GM19023 (cell line): ENCODE measurements around the gene GSK3B.
"Not testable (repeated sequence)": the region's sequence is repeated elsewhere in the genome, so short reads cannot be mapped to it uniquely, and the experiment has no call there.

Source experiments
- ATAC-seq: cut with Tn5 transposase; IDR thresholded peaks from one replicate; pipeline ENCODE4 v1.9.1; 2021; ENCODE audit warnings: mild to moderate bottlenecking, moderate library complexity; ENCODE audit not compliant: unreplicated experiment

Gene GSK3B

GRCh38 chr3:120057626-120058025, 36.6 kb downstream of the GSK3B start:
- no peak for ATAC-seq

GRCh38 chr3:120057029-120057428, 37.2 kb downstream of the GSK3B start:
- ATAC-seq: no peak

DNA sequence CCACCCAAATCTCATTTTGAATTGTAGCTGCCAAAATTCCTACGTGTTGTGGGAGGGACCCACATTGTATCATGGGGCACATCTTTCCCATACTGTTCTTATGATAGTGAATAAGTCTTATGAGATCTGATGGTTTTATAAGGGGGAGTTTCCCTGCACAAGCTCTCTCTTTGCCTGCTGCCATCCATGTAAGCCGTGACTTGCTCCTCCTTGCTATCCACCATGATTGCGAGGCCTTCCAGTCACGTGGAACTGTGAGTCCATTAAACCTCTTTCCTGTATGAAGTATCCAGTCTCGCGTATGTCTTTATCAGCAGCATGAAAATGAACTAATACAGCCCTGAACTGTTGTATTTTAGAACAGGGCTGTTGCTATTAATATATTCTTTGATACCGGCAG, 40.6 kb downstream of the GSK3B start:
- not testable (repeated sequence) for ATAC-seq

DNA sequence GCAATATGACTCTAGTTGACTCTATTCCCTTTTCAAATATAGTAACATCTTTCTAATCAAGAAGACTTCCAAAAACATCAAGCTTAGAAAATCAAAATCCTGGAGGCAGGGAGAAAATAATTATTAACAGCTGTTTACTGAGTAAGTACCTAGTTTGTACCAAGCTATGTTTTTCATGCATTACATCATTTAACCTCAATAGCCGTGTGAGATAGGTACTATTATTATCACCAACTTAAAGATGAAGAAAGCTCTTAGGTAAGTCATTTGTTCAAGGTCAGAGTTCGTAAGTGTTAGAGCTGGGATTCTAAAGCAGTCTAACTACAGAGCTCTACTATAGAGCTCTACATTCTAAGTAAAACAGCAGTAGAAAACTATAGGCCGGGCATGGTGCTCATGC, 41.6 kb downstream of the GSK3B start:
- no peak for ATAC-seq

DNA sequence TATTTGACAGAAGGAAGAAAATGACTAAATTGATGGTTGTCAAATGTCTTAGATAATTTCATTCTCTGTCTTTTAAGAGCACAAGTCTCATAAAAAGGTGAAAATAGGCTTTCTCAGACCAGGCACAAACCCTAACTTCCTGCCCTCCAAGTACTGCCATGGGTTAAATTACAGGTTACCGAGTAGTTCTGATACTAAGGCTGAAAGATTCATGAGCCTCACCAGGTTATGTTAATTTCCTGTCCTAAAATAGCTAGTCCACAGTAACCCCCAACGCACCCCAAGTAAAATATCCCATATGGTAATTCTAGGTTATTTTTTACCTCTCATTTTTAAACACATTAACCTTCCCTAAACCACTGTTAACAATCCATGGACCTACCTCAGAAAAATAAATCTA, 42.0 kb downstream of the GSK3B start:
- no peak for ATAC-seq

DNA sequence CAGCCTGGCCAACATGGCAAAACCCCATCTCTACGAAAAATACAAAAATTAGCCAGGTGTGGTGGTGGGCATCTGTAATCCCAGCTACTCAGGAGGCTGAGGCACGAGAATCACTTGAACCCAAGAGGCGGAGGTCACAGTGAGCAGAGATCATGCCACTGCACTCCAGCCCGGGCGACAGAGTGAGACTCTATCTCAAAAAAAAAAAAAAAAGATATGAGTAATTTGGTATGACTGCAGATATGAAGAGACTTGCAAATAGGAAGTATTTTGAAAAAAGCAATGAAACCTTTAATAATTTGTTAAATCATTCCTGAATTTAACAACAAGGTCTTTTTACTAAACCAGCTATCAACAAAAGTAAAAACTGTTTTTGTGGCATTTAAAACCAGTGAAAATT, 42.7 kb downstream of the GSK3B start:
- not testable (repeated sequence) for ATAC-seq

- ATAC-seq: no peak
Observed at GRCh38 chr3:120049881-120050539, 44.2 kb downstream of the GSK3B start.

- ATAC-seq: no peak
Observed at GRCh38 chr3:120049072-120049471, 45.2 kb downstream of the GSK3B start.

GRCh38 chr3:120048355-120049041, 45.7 kb downstream of the GSK3B start:
- no peak for ATAC-seq

- ATAC-seq: no peak
Observed at GRCh38 chr3:120047686-120048085, 46.6 kb downstream of the GSK3B start.

DNA sequence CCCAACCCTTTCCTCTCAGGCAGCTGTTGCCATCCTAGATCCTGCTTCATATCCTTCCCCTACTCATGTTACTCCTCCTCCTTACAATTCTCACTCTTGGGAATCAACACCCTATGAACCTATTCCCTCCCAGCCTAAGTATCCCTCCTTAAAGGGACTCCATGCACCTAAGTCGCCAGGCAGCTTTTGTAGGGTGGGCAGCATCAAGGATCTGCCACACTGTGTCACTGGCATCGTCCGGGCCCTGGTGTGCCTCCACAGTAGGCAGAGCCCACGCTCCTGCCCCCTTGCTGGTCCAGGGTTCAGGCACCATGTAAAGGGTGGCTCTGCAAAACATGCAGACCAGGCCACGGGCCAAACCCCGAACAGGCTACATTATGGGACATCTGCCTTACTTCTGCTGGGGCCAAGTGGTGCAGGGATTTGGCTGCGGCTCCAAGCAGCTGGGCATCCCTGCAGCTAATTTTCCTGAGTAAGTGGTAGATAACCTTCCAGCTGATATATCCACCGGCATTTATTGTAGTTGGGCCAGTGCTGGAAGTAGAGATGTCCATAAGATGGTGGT, 53.4 kb downstream of the GSK3B start:
- no peak for ATAC-seq

DNA sequence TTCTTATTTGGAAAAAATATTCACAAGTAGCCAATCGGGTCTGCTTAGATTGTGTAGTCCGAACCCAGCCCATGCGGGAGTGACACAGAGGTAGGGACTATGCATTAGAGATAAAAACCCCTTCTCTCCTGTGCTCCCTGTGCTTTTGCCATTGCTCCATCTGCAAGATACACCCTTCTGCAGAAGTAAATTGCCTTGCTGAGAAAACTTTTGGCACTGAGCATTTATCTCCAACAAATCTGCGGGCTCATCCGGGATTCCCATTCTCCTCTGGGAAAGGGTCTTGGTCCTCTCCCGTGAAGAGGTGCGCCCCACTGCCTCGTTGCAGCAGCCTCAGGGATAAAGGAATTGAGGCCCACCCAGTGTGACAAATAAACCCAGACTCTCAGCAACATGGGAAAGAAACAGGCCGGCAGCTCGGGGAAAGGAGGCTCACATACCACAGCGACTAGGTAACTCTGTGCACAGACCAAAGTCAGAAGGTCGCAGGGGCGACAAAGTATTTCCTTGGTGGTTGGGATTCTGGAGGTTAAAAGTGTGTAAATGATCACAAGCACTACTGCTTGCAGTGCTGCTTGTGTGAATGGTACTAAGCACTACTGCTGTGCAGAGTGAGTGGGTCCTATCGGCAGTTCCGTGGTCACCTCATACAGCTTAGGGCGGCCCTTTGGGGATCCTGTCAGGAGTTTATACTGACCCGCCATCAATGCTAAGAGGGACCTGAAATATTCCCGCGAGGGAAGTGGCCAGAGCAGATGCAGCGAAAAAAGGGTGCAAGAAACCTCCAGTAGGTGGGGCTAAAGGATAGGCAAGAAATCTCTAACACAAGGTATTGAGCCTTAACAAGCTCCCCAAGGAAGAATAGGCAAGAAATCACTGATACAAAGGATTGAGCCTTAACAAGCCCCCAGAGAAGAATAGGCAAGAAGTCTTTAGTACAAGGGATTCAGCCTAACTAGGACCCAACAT, 54.3 kb downstream of the GSK3B start:
- ATAC-seq: no peak

DNA sequence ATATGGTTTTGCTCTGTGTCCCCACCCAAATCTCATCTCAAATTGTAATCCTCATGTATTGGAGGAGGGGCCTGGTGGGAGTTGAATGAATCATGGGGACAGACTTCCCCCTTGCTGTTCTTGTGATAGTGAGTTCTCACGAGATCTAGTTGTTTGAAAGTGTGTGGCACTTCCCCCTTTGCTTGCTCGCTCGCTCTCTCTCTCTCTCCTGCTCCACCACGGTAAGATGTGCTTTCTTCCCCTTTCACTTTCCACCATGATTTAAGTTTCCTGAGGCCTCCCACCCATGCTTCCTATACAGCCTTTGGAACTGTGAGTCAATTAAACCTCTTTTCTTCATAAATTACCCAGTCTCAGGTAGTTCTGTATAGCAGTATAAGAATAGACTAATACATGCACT, 60.7 kb downstream of the GSK3B start:
- no peak for ATAC-seq

DNA sequence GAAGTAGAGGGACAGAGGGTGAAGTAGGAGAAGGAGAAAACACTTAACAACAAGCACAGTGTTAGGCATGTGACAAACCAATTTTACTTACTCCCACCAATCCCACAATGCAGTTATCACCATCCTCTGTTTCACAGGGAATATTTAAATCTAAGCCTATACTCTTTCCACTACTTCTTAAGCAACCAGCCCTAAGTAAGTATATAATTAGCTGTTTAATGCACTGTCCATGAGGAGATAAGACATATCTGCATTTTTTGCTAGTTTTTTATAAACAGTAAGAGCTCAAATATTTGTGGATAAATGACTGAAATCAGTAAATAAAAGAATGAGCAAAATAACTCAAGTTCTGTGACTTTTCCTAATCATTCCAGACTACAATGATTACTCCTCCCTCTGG, 62.7 kb downstream of the GSK3B start:
- ATAC-seq: no peak

GRCh38 chr3:120029749-120030148, 64.5 kb downstream of the GSK3B start:
- ATAC-seq: no peak

GRCh38 chr3:120028271-120029047, 65.8 kb downstream of the GSK3B start:
- ATAC-seq: no peak

GRCh38 chr3:120027226-120027625, 67.0 kb downstream of the GSK3B start:
- no peak for ATAC-seq

DNA sequence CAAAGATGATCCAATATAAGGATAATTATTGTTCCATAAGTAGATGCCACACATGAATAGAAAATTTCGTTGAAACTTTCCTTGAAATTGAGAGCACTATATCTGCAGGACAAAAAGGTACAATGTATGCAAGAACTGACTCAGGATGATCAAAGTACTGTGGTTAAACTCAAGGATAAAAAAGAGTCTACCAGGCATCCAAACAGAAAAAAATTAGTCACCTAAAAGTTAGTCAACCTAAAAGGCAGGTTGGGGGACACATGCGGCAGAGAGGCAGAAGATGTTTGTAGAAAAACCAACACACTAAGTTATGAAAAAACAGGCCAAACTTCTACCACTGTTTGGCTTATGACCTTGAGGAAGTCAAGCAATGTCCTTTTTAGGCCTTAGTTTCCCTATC, 68.7 kb downstream of the GSK3B start:
- no peak for ATAC-seq

DNA sequence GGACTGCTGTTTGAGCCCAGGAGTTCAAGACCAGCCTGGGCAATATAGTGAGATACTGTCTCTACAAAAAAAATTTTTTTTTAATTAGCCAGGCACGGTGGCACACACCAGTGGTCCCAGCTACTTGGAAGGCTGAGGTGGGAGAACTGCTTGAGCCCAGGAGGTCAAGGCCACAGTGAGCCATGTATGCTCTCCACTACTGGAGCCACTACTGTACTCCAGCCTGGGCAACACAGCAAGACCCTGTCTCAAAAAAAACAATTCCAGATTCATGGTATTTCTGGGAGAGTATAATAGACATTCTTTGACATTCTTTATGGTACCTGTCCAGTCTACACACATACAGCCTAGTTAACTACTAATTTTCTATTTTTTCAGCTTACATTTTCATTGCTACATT, 70.1 kb downstream of the GSK3B start:
- ATAC-seq: no peak

- ATAC-seq: no peak
Observed at GRCh38 chr3:120022729-120023128, 71.5 kb downstream of the GSK3B start.

GRCh38 chr3:120021523-120021922, 72.7 kb downstream of the GSK3B start:
- ATAC-seq: no peak
